Karpas-422 (cell line): ENCODE measurements around the gene CNN2. TPM values are rescaled to one million over a fixed set of nuclear protein-coding genes. Genes with fewer than 3 reads are reported as not detected.
"Not testable (repeated sequence)": the region's sequence is repeated elsewhere in the genome, so short reads cannot be mapped to it uniquely, and the experiment has no call there.

ENCODE experiments used
- DNase-seq: peaks from one replicate; pipeline ENCODE4 v3.0.0-alpha.2; 2015
- H2AFZ ChIP-seq: fragments of 200-600 bp; sonication (generic); 2 replicates; pipeline ENCODE4 v1.6.1; 2014; ENCODE audit warnings: antibody characterized with exemption, low read length, mixed read lengths
- H3K27ac ChIP-seq: fragments of 200-600 bp; sonication (generic); 2 replicates; pipeline ENCODE4 v1.5.1; 2014; ENCODE audit warnings: mild to moderate bottlenecking, low read length, moderate library complexity
- H3K27me3 ChIP-seq: fragments of 200-600 bp; sonication (generic); 2 replicates; pipeline ENCODE4 v1.6.1; 2014; ENCODE audit warnings: low read length, mixed read lengths
- H3K36me3 ChIP-seq: fragments of 200-600 bp; sonication (generic); 2 replicates; pipeline ENCODE4 v1.6.1; 2014; ENCODE audit warnings: low read length, mixed read lengths; ENCODE audit not compliant: insufficient read depth
- H3K4me1 ChIP-seq: fragments of 200-600 bp; sonication (generic); 2 replicates; pipeline ENCODE4 v1.6.1; 2014; ENCODE audit warnings: mild to moderate bottlenecking, low read length, mixed read lengths
- H3K4me2 ChIP-seq: fragments of 200-600 bp; sonication (generic); 2 replicates; pipeline ENCODE4 v1.6.1; 2014; ENCODE audit warnings: low read length, low read depth, mild to moderate bottlenecking; ENCODE audit not compliant: poor library complexity, severe bottlenecking
- H3K4me3 ChIP-seq: fragments of 200-600 bp; sonication (generic); 2 replicates; pipeline ENCODE4 v1.5.1; 2014; ENCODE audit warnings: mild to moderate bottlenecking, antibody characterized with exemption, low read length, mixed read lengths
- H3K79me2 ChIP-seq: fragments of 200-600 bp; sonication (generic); 2 replicates; pipeline ENCODE4 v1.6.1; 2014; ENCODE audit warnings: mild to moderate bottlenecking, low read length, mixed read lengths
- H3K9ac ChIP-seq: fragments of 200-600 bp; sonication (generic); 2 replicates; pipeline ENCODE4 v1.6.0; 2014; ENCODE audit warnings: low read length
- H3K9me2 ChIP-seq: fragments of 200-600 bp; sonication (generic), shearing (Covaris generic); replicated peaks from 2 replicates; pipeline ENCODE4 v1.6.0; 2014; ENCODE audit warnings: mild to moderate bottlenecking, low read length, moderate library complexity; ENCODE audit not compliant: insufficient read depth
- H3K9me3 ChIP-seq: fragments of 300-700, 200-600 bp; sonication (generic); 2 replicates; pipeline ENCODE4 v1.6.1; 2014; ENCODE audit warnings: low read length, mixed read lengths
- H4K20me1 ChIP-seq: fragments of 200-600 bp; sonication (generic); 2 replicates; pipeline ENCODE4 v1.6.1; 2014; ENCODE audit warnings: mild to moderate bottlenecking, antibody characterized with exemption, low read length, low read depth; ENCODE audit not compliant: insufficient read depth
- total RNA-seq: library from RNA; depleted of rRNA; stranded (reverse); fragments of >200 nt; shearing (Covaris generic); gene quantifications from 2 replicates; pipeline ENCODE4 v1.2.3, GENCODE V29; 2014; ENCODE audit warnings: low replicate concordance

CNN2 gene
- total RNA-seq, 1 experiment from 2014 or later, result 88.6 TPM

GRCh38 chr19:1020868-1021425, 5.5 kb upstream of the CNN2 start, which contains the start of gene TMEM259:
Gene TMEM259 (minus strand): TSS chr19:1021123. CDS start chr19:1020996, 127 bp downstream.
- Histone ChIP-seq H3K27ac (peak within 1 kb of the TSS; percentile 86), H3K4me2 (peak within 1 kb of the TSS; percentile 75), H2AFZ (no peak within 1 kb of the TSS; the same call in 1 of the 2 replicates), H4K20me1 (peaks cover 45% of the 10 kb centered on the region), H3K9me2 (no peaks in the 10 kb centered on the region), H3K79me2 (peaks cover 49% of the 10 kb centered on the region), H3K9ac (peak within 1 kb of the TSS; percentile 100), H3K27me3 (no peaks in the 10 kb centered on the region), H3K36me3 (no peaks in the 10 kb centered on the region), H3K9me3 (no peaks in the 10 kb centered on the region), H3K4me3 (peak within 1 kb of the TSS; percentile 99), H3K4me1 (peaks cover 56% of the 10 kb centered on the region)
- peak; percentile 99 for DNase-seq

- not testable (repeated sequence) for H3K4me2 ChIP-seq, H3K9me2 ChIP-seq, H3K9ac ChIP-seq, DNase-seq, H3K27me3 ChIP-seq, H2AFZ ChIP-seq, H3K4me3 ChIP-seq, H3K27ac ChIP-seq, H3K9me3 ChIP-seq, H3K36me3 ChIP-seq
- peaks cover 49% of the 10 kb centered on the region for H3K4me1 ChIP-seq
- H3K79me2 ChIP-seq, result peaks cover 42% of the 10 kb centered on the region
- peaks cover 18% of the 10 kb centered on the region for H4K20me1 ChIP-seq
Measured at GRCh38 chr19:1023883-1024188, 2.6 kb upstream of the CNN2 start.

- not testable (repeated sequence) for H3K36me3 ChIP-seq, DNase-seq, H3K9me3 ChIP-seq, H4K20me1 ChIP-seq, H3K4me3 ChIP-seq, H3K9ac ChIP-seq, H2AFZ ChIP-seq, H3K27me3 ChIP-seq, H3K4me2 ChIP-seq, H3K9me2 ChIP-seq, H3K27ac ChIP-seq
- Histone ChIP-seq H3K4me1 (peaks cover 41% of the 10 kb centered on the region), H3K79me2 (peaks cover 40% of the 10 kb centered on the region)
Measured at GRCh38 chr19:1025080-1025479, 1.3 kb upstream of the CNN2 start.

- no peaks in the 10 kb centered on the region for H3K9me2 ChIP-seq
- no peaks in the 10 kb centered on the region for H3K36me3 ChIP-seq
- H3K79me2 ChIP-seq, result peaks cover 33% of the 10 kb centered on the region
- H3K9ac ChIP-seq, result peak overlapping the region; percentile 81
- peaks cover 32% of the 10 kb centered on the region for H3K4me1 ChIP-seq
- no peaks in the 10 kb centered on the region for H3K9me3 ChIP-seq
- DNase-seq, result peak; percentile 76
- peak overlapping the region; percentile 69 for H3K4me3 ChIP-seq
- peak overlapping the region; percentile 67 for H3K27ac ChIP-seq
- H3K27me3 ChIP-seq, result no peaks in the 10 kb centered on the region
- peak overlapping the region; percentile 70 for H3K4me2 ChIP-seq
- H2AFZ ChIP-seq, result no peak overlapping the region
- H4K20me1 ChIP-seq, result no peaks in the 10 kb centered on the region; the same call in 1 of the 2 replicates
Measured at GRCh38 chr19:1026783-1027649, 608 bp downstream of the CNN2 start.

GRCh38 chr19:1027650-1028061, 1.2 kb downstream of the CNN2 start:
- H3K4me2 ChIP-seq, result peak overlapping the region; percentile 70

GRCh38 chr19:1028062-1028926, 1.9 kb downstream of the CNN2 start:
- H3K9me3 ChIP-seq, result no peaks in the 10 kb centered on the region
- H3K4me3 ChIP-seq, result peak overlapping the region; percentile 69
- H3K27ac ChIP-seq, result peak overlapping the region; percentile 67
- no peaks in the 10 kb centered on the region for H3K9me2 ChIP-seq
- peaks cover 23% of the 10 kb centered on the region for H3K4me1 ChIP-seq
- H3K79me2 ChIP-seq, result peaks cover 33% of the 10 kb centered on the region
- H2AFZ ChIP-seq, result no peak overlapping the region
- no peaks in the 10 kb centered on the region for H3K27me3 ChIP-seq
- no peaks in the 10 kb centered on the region; the same call in 1 of the 2 replicates for H4K20me1 ChIP-seq
- H3K36me3 ChIP-seq, result no peaks in the 10 kb centered on the region
- DNase-seq, result peak; percentile 81
- peak overlapping the region; percentile 70 for H3K4me2 ChIP-seq
- peak overlapping the region; percentile 81 for H3K9ac ChIP-seq

More at GRCh38 chr19:1027650-1028061, 1.2 kb downstream of the CNN2 start:
- Histone ChIP-seq H3K9ac (peak overlapping the region; percentile 81), H3K9me2 (no peaks in the 10 kb centered on the region), H2AFZ (no peak overlapping the region), H3K27me3 (no peaks in the 10 kb centered on the region), H3K4me1 (peaks cover 27% of the 10 kb centered on the region), H4K20me1 (no peaks in the 10 kb centered on the region; the same call in 1 of the 2 replicates), H3K79me2 (peaks cover 33% of the 10 kb centered on the region), H3K36me3 (no peaks in the 10 kb centered on the region), H3K27ac (peak overlapping the region; percentile 67), H3K4me3 (peak overlapping the region; percentile 69), H3K9me3 (no peaks in the 10 kb centered on the region)
- DNase-seq, result no peak

GRCh38 chr19:1032264-1032867, 6.0 kb downstream of the CNN2 start:
- Histone ChIP-seq H2AFZ (no peak overlapping the region), H3K9me2 (no peaks in the 10 kb centered on the region), H3K27ac (no peak overlapping the region), H3K27me3 (no peaks in the 10 kb centered on the region), H3K9me3 (no peaks in the 10 kb centered on the region), H4K20me1 (no peaks in the 10 kb centered on the region; the same call in 1 of the 2 replicates), H3K79me2 (peaks cover 24% of the 10 kb centered on the region), H3K9ac (no peak overlapping the region), H3K4me2 (no peak overlapping the region), H3K36me3 (peaks cover 4% of the 10 kb centered on the region; the same call in 1 of the 2 replicates), H3K4me3 (no peak overlapping the region), H3K4me1 (peaks cover 15% of the 10 kb centered on the region)
- DNase-seq, result no peak
